Caco-2 (cell line): ENCODE results near the gene LRP1B. TPM values are rescaled to one million over a fixed set of nuclear protein-coding genes. Genes with fewer than 3 reads are reported as not detected.
"Not testable (repeated sequence)": the region's sequence is repeated elsewhere in the genome, so short reads cannot be mapped to it uniquely, and the experiment has no call there.

Experiments used
- BruUV-seq: library from RNA; stranded (reverse); fragments of 400-500 nt; replicated peaks from 2 replicates; lab custom pipeline; 2021; lab: Mats Ljungman, UMichigan
- CTCF ChIA-PET: fragments of 300-600 bp; sonication (Branson Sonifier 250); formaldehyde crosslinking; loops from one replicate; lab custom pipeline; 2022; ENCODE audit warnings: antibody characterized with exemption; lab: Charles Lee
- POLR2A ChIA-PET: fragments of 300-600 bp; sonication (Branson Sonifier 250); formaldehyde crosslinking; loops from one replicate; lab custom pipeline; 2022; ENCODE audit warnings: antibody characterized with exemption; lab: Charles Lee
- DNase-seq, 2 experiments: peaks; one replicate each; pipeline versions ENCODE4 v3.0.0 to v3.0.0-alpha.2; 2020 to 2022
- H3K27me3 ChIP-seq: replicated peaks from 2 replicates; pipeline ENCODE4 v1.6.0; 2011; ENCODE audit warnings: low read length; ENCODE audit not compliant: control insufficient read depth, insufficient read depth
- H3K36me3 ChIP-seq: 2 replicates; pipeline ENCODE4 v1.5.1; 2011; ENCODE audit warnings: low read length; ENCODE audit not compliant: control insufficient read depth, insufficient read depth
- H3K4me1 ChIP-seq: fragments of 250-450 bp; sonication (Bioruptor Pico); 2 replicates; pipeline ENCODE4 v1.5.1; 2020; ENCODE audit warnings: mild to moderate bottlenecking
- H3K4me3 ChIP-seq: 2 replicates; pipeline ENCODE4 v1.5.1; 2011; ENCODE audit warnings: low read depth, mild to moderate bottlenecking, control low read depth, low read length
- H3K9me3 ChIP-seq: fragments of 250-450 bp; sonication (Bioruptor Pico); 2 replicates; pipeline ENCODE4 v1.5.1; 2020; ENCODE audit warnings: mild to moderate bottlenecking, moderate library complexity
- H3K27ac Mint-ChIP-seq: one replicate; pipeline ENCODE4 v1.8.0; 2022; ENCODE audit warnings: mixed read lengths; ENCODE audit not compliant: unreplicated experiment
- H3K27me3 Mint-ChIP-seq: one replicate; pipeline ENCODE4 v1.8.0; 2022; ENCODE audit warnings: mixed read lengths; ENCODE audit not compliant: insufficient read depth, unreplicated experiment
- H3K36me3 Mint-ChIP-seq: one replicate; pipeline ENCODE4 v1.8.0; 2022; ENCODE audit warnings: mild to moderate bottlenecking, mixed read lengths; ENCODE audit not compliant: insufficient read depth, unreplicated experiment
- H3K4me1 Mint-ChIP-seq: one replicate; pipeline ENCODE4 v1.8.0; 2022; ENCODE audit warnings: low read depth, mixed read lengths; ENCODE audit not compliant: unreplicated experiment
- H3K4me3 Mint-ChIP-seq: one replicate; pipeline ENCODE4 v1.8.0; 2022; ENCODE audit warnings: mild to moderate bottlenecking, moderate library complexity, mixed read lengths; ENCODE audit not compliant: unreplicated experiment
- H3K9me3 Mint-ChIP-seq: one replicate; pipeline ENCODE4 v1.8.0; 2022; ENCODE audit warnings: mixed read lengths; ENCODE audit not compliant: unreplicated experiment
- intact Hi-C: fragments of 100-400 bp; cut with micrococcal nuclease; formaldehyde crosslinking; loops from one replicate; pipeline ENCODE4 v1.10.0; 2022; ENCODE audit not compliant: unreplicated experiment
- total RNA-seq: library from RNA; stranded (reverse); gene quantifications from 2 replicates; pipeline ENCODE4 v1.2.3, GENCODE V29; 2022
- TF ChIP-seq, protein P1 (sequence below), 2 experiments: fragments of 200-600 bp in 1 of 2; IDR thresholded peaks; 1 replicate in 1 of 2; 2 replicates in 1 of 2; pipeline versions ENCODE4 v1.5.1 to v1.8.0; 2011 to 2022; ENCODE audit warnings: antibody characterized with exemption in 1 of 2, control low read depth in 1 of 2, inconsistent platforms in 1 of 2, low read depth in 1 of 2, low read length in 1 of 2, mild to moderate bottlenecking in 1 of 2, moderate library complexity in 1 of 2; ENCODE audit not compliant: insufficient read depth in 1 of 2, severe bottlenecking in 1 of 2, unreplicated experiment in 1 of 2

The LRP1B gene
- total RNA-seq, 1 experiment from 2014 or later, result not detected

DNA sequence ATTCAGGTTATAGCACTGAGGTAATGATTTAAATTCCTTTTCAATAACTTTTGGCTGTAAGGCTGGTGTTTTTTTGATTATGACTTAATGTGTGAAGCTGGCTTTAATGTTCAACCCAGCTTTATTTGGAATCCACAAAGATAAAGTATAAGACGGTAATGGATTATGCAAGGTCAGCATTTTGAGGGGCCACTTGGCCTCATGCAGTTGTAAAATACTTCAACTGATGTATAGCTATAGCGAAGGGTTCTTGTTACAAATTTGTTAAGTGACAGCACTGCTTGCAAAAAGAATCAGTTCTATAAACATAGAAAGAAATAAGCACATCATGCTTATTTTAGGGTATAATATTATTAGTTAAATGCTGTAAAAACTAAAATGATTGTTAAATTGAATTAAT, 36.6 kb downstream of the LRP1B start:
- no peak overlapping the region for H3K27ac Mint-ChIP-seq
- no peak overlapping the region for H3K4me3 Mint-ChIP-seq
- no peaks in the 10 kb centered on the region for H3K9me3 Mint-ChIP-seq
- no peaks in the 10 kb centered on the region for H3K9me3 ChIP-seq
- no peak for DNase-seq
- ChIA-PET POLR2A (no interaction called here), CTCF (no interaction called here)
- intact Hi-C loops, result no loop called here
- peaks cover 3% of the 10 kb centered on the region for H3K27me3 Mint-ChIP-seq
- no peak overlapping the region for H3K4me3 ChIP-seq
- no peaks in the 10 kb centered on the region for H3K4me1 ChIP-seq
- H3K4me1 Mint-ChIP-seq, result no peaks in the 10 kb centered on the region
- H3K27me3 ChIP-seq, result no peaks in the 10 kb centered on the region
- H3K36me3 ChIP-seq, result no peaks in the 10 kb centered on the region
- TF ChIP-seq, protein P1, sequence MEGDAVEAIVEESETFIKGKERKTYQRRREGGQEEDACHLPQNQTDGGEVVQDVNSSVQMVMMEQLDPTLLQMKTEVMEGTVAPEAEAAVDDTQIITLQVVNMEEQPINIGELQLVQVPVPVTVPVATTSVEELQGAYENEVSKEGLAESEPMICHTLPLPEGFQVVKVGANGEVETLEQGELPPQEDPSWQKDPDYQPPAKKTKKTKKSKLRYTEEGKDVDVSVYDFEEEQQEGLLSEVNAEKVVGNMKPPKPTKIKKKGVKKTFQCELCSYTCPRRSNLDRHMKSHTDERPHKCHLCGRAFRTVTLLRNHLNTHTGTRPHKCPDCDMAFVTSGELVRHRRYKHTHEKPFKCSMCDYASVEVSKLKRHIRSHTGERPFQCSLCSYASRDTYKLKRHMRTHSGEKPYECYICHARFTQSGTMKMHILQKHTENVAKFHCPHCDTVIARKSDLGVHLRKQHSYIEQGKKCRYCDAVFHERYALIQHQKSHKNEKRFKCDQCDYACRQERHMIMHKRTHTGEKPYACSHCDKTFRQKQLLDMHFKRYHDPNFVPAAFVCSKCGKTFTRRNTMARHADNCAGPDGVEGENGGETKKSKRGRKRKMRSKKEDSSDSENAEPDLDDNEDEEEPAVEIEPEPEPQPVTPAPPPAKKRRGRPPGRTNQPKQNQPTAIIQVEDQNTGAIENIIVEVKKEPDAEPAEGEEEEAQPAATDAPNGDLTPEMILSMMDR (IDR thresholded peaks at IDR 0.05; ENCODE audit: insufficient read depth in 1 of 2, low read depth in 1 of 2, low read length in 1 of 2, severe bottlenecking in 1 of 2, unreplicated experiment in 1 of 2), result no peak
- no TSS peak for BruUV-seq
- H3K36me3 Mint-ChIP-seq, result no peaks in the 10 kb centered on the region

DNA sequence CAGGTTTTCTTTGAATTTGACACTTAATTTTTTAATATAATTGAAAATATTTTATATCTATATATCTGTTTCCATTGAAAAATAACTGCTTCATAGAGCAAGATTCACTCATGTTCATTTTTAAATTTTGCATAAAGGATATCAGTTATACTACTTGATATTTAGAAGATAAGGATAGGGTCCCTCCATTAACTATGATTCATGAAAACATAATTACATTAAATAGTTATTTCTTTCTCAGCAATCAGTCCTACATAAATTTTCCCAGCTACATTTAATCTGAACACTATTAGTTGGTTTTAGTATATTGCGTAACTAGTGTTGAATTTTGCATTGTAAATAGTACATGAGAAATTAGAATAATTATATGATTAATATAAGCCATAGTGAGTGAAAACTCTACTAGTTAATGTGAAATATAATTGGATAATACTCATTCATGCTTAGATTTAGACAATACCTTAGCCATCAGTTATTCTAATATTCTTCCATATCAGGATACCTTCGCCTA, 42.7 kb downstream of the LRP1B start:
- Histone ChIP-seq H3K4me1 (no peaks in the 10 kb centered on the region), H3K36me3 (no peaks in the 10 kb centered on the region), H3K4me3 (no peak overlapping the region), H3K9me3 (no peaks in the 10 kb centered on the region), H3K27me3 (no peaks in the 10 kb centered on the region)
- no TSS peak for BruUV-seq
- Mint-ChIP-seq H3K27me3 (peaks cover 18% of the 10 kb centered on the region), H3K9me3 (no peaks in the 10 kb centered on the region), H3K27ac (no peak overlapping the region), H3K36me3 (no peaks in the 10 kb centered on the region), H3K4me3 (no peak overlapping the region), H3K4me1 (no peaks in the 10 kb centered on the region)
- TF ChIP-seq, protein P1 (IDR thresholded peaks at IDR 0.05; ENCODE audit: insufficient read depth in 1 of 2, low read depth in 1 of 2, low read length in 1 of 2, severe bottlenecking in 1 of 2, unreplicated experiment in 1 of 2), result no peak
- intact Hi-C loops, result no loop called here
- DNase-seq, result no peak
- ChIA-PET POLR2A (no interaction called here), CTCF (no interaction called here)

DNA sequence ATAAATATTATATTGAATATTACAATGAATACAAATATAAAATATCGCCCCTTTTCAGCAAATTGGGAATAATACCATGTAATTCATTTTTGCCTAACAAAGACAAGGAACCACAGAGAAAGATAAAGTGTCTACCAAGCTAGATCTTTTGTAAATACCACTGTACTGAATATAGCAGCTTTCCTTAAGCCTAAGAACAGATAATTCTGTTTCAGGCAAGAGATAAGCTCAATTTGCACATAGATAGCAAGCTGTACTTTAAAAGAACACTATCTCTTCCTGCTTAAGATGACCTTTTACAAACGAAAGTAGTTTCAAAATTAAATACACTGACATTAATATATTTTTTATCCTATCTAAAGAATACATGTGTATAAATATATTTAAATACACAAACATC, 43.2 kb downstream of the LRP1B start:
- CTCF ChIA-PET, result not testable (repeated sequence)

DNA sequence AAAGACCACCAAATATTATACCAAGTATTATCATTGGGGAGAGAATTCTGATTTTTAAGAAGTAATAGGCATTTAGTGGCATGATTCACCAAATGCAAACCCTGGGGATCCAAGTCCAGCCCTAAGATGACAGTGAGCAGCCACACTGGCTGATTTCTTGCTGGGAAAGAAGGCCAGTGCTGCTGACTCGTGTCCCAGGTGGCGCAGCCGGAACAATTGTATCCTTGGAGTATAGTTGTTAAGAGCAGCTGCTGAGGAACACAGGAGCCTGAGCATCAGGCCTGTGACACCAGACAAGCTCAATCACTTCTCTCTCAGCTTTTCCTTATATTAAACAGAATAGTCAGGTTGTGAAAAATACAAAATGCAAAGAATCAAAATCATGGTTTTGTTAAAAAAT, 48.4 kb downstream of the LRP1B start:
- Mint-ChIP-seq H3K4me3 (no peak overlapping the region), H3K27me3 (peaks cover 15% of the 10 kb centered on the region), H3K27ac (no peak overlapping the region), H3K9me3 (no peaks in the 10 kb centered on the region), H3K4me1 (no peaks in the 10 kb centered on the region), H3K36me3 (no peaks in the 10 kb centered on the region)
- H3K4me1 ChIP-seq, result no peaks in the 10 kb centered on the region
- intact Hi-C loops, result no loop called here
- ChIA-PET POLR2A (no interaction called here), CTCF (no interaction called here)
- H3K9me3 ChIP-seq, result no peaks in the 10 kb centered on the region
- H3K36me3 ChIP-seq, result no peaks in the 10 kb centered on the region
- DNase-seq, result peak in 1 of 2 experiments; percentile 1
- H3K27me3 ChIP-seq, result no peaks in the 10 kb centered on the region
- no peak overlapping the region for H3K4me3 ChIP-seq
- TF ChIP-seq, protein P1 (IDR thresholded peaks at IDR 0.05; ENCODE audit: insufficient read depth in 1 of 2, low read depth in 1 of 2, low read length in 1 of 2, severe bottlenecking in 1 of 2, unreplicated experiment in 1 of 2), result no peak
- no TSS peak for BruUV-seq

More for the DNA sequence above, 43.2 kb downstream of the LRP1B start:
- H3K4me1 ChIP-seq, H3K9me3 Mint-ChIP-seq, DNase-seq, H3K9me3 ChIP-seq, H3K4me1 Mint-ChIP-seq, H3K36me3 ChIP-seq, POLR2A ChIA-PET, H3K4me3 ChIP-seq, H3K27me3 ChIP-seq, intact Hi-C loops, H3K4me3 Mint-ChIP-seq, H3K27ac Mint-ChIP-seq, BruUV-seq, H3K36me3 Mint-ChIP-seq: not testable (repeated sequence)
- peaks cover 18% of the 10 kb centered on the region for H3K27me3 Mint-ChIP-seq
